HG02798 (cell line): Measurements from ENCODE around the gene PDCL2.

Experiments used
- ATAC-seq: cut with Tn5 transposase; IDR thresholded peaks from one replicate; pipeline ENCODE4 v1.9.1; 2021; ENCODE audit warnings: mild to moderate bottlenecking; ENCODE audit not compliant: unreplicated experiment, poor library complexity

The PDCL2 gene

GRCh38 chr4:55545151-55545550 is 46.9 kb downstream of the PDCL2 start:
- no peak for ATAC-seq

DNA sequence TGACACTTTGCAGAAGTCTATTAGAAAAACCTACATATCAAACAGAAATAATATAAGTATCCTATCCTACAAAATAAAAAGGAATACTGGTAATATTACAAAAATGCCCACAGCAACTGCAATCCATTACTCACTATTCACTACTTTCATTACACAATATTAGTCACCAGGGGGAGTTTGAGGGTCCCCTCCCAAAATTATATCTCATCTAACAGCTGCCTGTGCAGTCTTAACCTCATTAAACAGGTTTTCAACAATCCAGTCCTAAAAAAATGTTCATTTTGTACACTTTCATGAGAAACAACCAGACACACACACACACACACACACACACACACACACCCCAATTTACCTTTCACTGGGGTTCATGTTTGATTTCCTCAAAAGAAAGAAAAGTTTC is 48.2 kb downstream of the PDCL2 start:
- no peak for ATAC-seq

DNA sequence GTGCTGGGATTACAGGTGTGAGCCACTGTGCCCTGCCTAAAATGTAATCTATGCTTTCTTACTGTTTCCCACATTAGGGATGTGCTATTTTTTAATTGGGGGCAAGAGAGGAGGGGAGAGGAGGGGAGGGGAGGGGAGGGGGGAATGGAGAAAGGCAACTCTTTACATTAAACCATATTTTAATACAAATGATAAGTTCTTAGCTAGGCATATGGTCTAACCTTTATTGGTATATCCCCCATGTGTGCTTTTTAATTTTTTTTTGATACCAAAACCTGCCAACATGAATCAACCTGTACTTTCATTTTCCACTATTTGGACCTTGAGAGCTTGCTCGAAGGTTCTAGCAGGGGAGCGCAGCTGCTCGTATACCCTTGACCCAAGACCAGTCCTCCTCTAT is 51.8 kb downstream of the PDCL2 start:
- no peak for ATAC-seq

GRCh38 chr4:55539658-55540057 is 52.4 kb downstream of the PDCL2 start:
- no peak for ATAC-seq

DNA sequence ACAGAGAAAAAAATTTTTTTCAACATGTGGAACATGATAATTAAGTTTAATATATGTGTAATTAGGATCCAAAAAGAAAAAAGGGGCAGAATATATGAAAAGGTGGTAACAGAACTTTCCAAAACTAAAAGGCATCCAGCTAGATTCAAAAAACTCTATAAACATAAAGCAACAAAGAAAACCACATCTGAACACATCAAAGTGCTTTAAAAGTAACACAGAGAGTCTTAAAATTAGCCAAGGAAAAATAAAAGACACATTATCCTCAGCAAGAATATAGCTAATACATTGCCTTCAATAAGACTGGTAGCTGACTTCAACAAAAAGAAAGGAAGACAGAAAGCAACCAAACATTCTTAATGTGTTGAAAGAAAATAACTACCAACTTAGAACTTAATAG is 53.5 kb downstream of the PDCL2 start:
- no peak for ATAC-seq

DNA sequence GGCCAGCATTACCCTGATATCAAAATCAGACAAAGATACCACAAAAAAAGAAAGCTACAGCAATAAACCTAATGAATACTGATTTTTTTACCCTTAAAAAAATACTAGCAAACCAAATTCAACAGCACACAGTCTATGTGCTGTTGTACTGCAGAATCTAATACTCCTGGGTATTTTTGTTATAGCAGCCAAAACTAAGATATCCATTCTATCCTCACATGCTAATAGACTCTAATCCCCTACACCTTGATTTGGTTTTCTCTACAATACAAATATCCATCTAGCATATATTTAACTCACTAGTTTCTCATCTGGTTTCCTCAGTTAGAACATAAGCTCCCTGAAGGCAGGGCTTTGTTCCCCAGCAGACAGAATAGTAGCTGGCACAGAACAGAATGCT is 57.7 kb downstream of the PDCL2 start:
- ATAC-seq = no peak

- ATAC-seq = no peak
Observed at GRCh38 chr4:55530691-55531090, 61.4 kb downstream of the PDCL2 start.

GRCh38 chr4:55530167-55530566 is 61.9 kb downstream of the PDCL2 start:
- no peak for ATAC-seq

DNA sequence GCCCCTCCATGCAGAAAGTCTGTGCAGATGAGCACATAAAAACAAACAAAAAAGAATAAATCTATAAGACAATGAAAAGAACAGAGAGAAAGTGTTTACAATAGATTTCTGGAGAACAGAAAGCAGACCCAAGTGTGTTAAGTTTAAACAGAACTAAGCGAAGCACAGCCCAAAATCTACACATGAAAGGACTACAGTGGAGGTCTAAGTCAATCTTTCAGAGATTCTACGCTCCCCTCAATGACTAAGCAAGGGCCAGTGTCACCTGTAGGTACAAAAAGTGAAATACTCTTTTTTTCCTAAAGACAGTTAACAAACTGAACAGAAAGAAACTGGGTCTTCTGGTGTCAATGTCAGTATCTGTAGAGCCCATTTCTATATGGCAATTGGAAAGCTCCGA is 63.6 kb downstream of the PDCL2 start:
- ATAC-seq = no peak

GRCh38 chr4:55524844-55525571 is 67.0 kb downstream of the PDCL2 start:
- no peak for ATAC-seq

GRCh38 chr4:55518442-55518841 is 73.6 kb downstream of the PDCL2 start:
- no peak for ATAC-seq

DNA sequence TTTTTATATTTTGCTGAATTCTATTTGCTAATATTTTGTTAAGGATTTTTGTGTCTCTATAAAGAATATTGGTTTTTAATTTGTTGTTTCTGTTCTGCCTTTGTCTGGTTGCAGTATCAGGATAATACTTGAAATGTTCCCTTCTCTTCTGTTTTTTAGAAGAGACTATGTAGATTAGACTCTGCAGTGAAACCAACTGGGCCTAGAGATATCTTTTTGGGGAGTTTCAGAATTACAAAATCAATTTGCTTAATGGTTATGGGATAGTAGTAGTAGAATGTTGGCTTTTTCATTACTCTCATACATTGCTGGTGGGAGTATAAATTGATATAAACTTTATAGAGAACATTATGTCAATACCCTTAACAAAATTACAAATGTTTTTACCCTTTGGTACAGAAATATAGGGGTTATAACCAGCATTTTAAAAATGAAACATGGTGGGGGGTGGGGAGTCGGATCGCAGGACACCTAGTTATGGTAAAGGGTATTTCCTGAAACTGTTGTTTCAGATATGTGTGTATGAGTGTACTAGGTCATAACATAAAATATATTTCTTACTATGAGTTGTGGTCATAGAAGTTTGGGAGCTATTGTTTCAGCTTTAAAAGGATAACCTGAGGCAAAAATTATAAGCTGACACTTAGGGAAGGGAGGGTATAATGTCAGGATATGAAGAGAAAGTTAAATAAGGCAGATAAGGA is 74.4 kb downstream of the PDCL2 start:
- peak; percentile 80 for ATAC-seq

- no peak for ATAC-seq
Observed at GRCh38 chr4:55512922-55513571, 79.0 kb downstream of the PDCL2 start.

GRCh38 chr4:55512077-55512476 is 80.0 kb downstream of the PDCL2 start:
- no peak for ATAC-seq

DNA sequence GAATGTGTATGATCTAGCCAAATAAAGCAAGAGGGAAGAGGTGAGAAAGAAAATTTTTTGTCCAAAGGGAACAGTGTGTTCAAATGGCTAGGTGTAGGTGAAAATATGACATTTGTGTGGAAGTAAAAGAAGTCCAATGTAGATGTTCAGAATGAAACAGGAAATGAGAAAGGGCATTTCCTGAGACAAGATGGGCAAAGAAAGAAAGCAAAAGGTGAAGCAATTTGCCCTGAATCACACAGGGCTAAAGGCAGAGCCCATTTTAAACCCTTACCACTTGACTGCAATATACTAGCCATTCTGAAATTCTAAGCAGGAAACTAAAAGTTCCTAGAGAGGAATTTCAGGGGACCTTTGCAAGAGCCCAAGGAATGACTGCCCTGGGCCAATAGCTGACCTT is 81.4 kb downstream of the PDCL2 start:
- ATAC-seq = no peak

DNA sequence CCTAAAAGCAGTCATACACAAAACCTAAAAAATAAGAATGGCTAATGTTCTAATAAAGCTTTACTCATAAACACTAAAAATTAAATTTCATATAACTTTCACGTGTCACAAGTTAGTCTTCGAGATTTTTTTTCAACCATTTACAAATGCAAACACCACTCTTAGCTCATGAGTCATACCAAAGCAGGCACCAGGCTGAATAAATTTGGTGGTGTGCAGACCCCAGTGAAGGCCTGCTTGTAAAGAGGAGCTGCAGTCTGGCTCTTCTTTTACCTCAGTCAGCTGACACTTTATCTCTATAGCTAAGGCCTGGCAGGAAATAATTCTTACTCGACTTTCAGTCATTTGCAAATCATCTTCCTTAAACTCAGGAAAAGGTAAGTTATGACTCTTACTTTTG is 82.8 kb downstream of the PDCL2 start:
- ATAC-seq = no peak

- no peak for ATAC-seq
Observed at GRCh38 chr4:55507612-55508011, 84.4 kb downstream of the PDCL2 start.
